NCI-H1092 (cell line): ENCODE data around the gene COL8A1.

ENCODE experiments used
- DNase-seq: peaks from one replicate; lab custom pipeline; 2025; lab: John Stamatoyannopoulos, UW

COL8A1 gene

GRCh38 chr3:99674086-99674789 lies 35.8 kb downstream of the COL8A1 start:
- no peak for DNase-seq

DNA sequence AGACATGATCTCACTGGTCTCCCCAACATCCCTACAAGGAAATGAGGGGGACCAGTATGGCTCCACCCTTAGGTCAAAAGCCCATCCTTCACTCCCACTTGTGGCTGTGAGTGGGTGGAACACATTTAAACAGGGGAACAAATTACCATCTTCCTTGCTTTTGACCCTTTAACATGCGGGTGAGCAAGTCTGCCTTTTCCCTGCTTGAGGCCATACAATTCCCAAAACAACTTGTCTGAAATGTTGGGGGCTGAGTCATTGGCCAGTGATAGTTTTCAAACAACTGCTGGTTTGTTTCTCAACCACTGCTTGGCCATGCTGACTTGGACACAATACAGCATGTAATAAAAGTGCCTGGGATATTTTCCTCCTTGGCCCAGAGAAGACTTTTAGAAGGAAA lies 39.6 kb downstream of the COL8A1 start:
- no peak for DNase-seq

- DNase-seq = no peak
Measured at GRCh38 chr3:99678896-99679295, 40.5 kb downstream of the COL8A1 start.

GRCh38 chr3:99681512-99681911 lies 43.1 kb downstream of the COL8A1 start:
- DNase-seq = no peak

DNA sequence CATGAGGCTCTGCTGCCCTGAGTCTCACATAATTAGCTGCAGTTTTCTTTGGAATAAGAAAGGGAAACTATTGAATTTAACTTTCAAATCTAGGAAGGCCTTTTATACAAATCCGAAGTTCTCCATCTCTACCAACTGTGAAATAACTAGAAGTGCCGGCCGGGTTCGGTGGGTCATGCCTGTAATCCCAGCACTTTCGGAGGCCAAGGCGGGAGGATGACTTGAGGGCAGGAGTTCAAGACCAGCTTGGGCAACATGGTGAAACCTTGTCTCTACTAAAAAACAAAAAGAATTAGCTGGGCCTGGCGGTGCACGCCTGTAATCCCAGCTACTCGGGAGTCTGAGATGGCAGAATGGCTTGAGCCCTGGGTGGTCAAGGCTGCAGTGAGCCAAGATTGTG lies 43.6 kb downstream of the COL8A1 start:
- DNase-seq = no peak

- DNase-seq = no peak
Measured at GRCh38 chr3:99683465-99683864, 45.1 kb downstream of the COL8A1 start.

- DNase-seq = no peak
Measured at GRCh38 chr3:99683876-99684275, 45.5 kb downstream of the COL8A1 start.

DNA sequence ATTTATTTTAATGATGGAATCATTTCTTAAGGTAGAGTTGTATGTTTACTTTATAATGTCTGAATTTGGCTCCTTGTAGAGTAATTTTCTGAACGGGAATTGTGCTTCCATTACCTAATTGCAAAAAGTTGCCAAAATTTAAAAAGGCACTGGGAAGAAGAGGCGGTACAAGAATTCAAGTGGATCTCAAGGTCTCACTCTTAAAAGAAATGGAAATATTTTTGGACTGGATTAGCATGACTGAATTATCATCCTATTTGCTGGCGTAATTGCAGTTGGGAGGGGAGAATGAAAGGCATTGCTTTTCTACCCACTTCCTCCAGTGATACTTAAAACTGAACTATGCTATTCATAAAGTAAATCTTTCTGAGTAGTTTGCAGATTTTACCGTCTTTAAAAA lies 46.2 kb downstream of the COL8A1 start:
- DNase-seq = no peak

- DNase-seq = no peak
Measured at GRCh38 chr3:99686469-99686868, 48.1 kb downstream of the COL8A1 start.

DNA sequence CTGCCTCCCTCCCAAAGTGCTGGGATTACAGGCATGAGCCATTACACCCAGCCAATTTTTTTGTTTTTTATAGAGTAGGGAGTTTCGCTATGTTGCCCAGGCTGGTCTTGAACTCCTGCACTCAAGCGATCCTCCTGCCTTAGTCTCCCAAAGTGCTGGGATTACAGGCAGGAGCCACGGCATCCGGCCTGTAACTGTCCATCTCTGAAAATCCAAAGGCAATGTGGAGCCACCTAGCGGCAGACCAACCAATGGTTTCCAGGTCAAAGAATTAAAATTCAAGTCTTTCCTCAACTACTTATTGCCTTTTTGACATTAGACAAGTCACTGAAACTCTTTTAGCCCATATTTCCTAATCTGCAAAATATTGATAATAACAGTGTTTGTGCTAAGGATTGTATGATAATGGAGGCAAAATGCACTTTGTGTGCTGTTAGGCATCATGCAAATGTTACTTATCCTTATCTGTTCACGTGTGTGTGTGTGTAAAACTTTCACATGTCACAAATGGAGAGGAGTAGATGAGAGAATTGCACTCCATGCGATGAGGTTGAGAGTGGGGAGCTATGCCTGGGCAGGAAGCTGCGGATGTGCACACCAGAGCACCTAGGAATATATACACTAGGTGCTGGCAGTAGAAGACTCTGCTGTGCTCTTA lies 48.7 kb downstream of the COL8A1 start:
- no peak for DNase-seq

DNA sequence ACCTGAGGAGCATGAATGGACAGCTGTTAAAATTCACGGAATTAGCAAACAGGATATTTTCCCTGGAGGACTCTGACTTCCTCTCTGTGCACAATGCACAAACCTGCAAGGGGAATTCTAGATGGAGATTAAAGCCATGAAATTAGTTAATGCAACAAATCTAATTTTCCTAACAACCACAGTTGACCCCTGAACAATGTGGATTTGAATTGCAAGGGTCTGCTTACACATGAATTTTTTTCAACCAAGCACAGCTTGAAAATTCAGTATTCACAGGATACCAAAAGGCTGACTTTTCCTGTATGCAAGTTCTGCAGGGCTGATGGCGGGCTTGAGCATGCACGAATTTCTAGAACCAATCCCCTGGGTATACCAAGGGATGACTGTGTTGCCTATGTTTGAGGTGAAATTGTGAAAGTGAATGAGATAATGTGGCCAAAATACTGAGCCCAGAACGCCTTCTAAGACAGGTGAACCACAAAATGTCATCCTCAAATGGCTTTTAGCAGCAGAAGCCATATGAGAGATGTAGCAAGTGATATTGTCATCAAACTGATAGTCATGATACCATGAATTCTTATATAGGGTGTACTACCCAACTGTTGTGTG lies 52.5 kb downstream of the COL8A1 start:
- DNase-seq = no peak

DNA sequence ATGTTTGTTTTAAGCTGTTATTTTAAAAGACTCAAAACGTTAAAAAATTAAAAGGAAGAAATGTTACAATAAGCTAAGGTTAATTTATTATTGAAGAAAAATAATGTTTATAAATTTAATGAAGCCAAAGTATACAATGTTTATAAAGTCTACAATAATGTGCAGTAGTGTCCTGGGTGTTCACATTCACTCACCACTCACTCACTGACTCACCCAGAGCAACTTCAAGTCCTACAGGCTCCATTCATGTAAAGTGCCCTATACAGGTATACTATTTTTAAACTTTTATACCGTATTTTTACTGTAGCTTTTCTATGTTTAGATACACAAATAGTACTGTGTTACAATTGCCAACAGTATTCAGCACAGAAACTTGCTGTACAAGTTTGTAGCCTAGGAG lies 55.2 kb downstream of the COL8A1 start:
- no peak for DNase-seq

DNA sequence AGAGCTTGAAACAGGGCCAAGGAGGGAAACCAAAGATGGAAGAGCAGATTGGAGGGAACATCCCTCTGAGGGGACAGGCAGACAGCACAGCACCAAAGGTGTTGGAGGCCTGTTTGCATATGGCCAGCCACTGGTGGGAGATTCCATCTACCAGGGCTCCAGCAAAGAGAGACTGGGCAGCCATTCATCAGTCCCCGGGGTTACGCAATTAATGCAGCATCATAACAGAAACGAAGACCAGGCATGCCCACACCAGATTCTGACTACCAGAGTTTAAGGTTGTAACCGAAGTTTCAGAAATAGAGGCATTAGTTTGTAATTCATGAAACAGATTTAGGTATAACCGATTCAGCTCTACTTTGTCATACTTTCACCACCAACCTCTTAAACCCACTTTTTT lies 58.1 kb downstream of the COL8A1 start:
- DNase-seq = no peak

DNA sequence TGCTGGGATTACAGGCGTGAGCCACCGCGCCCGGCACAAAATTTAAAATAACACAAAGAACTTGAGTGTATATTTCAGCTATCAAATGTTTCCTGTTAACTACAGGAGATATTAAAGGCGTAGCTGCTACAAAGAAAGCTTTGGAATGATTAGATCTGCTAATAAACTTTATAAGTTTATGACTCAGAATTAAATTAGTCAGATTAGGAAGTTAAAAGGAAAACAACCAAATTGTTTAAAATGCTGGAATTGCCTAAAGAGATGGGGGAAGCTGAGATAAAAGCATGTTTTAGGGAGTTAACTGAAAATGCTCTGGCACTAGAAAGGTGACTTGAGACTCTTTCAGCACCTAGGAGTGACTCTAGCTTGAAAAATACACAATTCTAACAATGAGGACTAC lies 58.9 kb downstream of the COL8A1 start:
- DNase-seq = no peak

DNA sequence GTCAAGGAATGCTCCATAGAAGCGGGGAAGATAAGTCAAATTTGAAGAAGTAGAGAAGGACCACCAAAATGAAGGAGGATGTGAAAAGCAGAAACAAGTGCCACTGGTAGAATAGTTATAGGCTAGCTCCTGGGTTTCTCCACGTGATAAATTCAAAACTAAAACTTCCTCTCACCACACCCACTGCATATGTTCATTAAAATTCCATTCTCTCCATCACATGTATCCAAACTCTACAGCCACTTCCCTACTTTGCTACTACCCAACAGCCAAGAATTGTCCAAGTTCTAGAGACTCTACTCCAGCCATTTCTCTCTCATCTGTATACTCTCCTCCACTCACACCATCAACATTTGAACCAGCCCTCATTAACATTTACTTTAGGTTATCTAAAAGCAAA lies 60.5 kb downstream of the COL8A1 start:
- no peak for DNase-seq

DNA sequence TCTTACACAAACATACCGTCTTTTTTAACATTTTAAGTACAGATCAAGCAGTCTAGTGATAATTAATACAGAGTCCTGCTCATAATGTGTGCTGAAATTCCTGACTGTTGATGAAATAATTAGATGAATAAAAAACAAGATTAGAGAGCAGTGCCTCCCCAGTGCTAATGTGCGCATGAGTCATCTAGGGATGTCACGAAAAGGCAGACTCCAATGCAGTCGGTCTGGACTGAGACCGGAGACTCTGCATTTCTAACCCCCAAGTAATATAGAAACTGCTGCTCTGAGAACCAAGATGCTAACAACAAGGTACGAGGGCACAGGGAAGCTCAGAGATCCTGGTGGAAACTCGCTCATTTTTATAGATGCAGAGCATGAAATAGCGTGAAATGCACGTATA lies 61.4 kb downstream of the COL8A1 start:
- no peak for DNase-seq

- DNase-seq = no peak
Measured at GRCh38 chr3:99700631-99701268, 62.4 kb downstream of the COL8A1 start.

- DNase-seq = no peak
Measured at GRCh38 chr3:99702953-99703943, 64.9 kb downstream of the COL8A1 start.

- no peak for DNase-seq
Measured at GRCh38 chr3:99704417-99704816, 66.0 kb downstream of the COL8A1 start.

DNA sequence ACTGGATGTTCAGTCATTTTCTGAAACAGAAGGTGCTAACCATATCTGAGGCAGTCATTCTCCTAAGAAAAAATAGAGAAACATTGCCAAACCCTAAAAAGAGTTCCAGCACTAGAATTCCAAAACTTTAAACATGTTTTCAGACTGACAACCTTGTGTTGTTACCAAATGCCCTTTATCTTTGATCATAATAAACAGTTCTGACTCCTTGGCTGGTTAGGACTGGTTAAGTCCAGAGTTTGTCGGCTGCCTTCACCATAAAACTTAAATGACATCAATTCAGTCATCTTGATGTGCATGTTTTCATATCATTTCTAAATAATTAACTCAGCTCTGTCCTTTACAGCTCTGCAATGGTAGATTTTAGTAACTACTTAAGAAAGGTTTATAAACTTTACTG lies 68.0 kb downstream of the COL8A1 start:
- no peak for DNase-seq

- no peak for DNase-seq
Measured at GRCh38 chr3:99708207-99708745, 69.9 kb downstream of the COL8A1 start.

- no peak for DNase-seq
Measured at GRCh38 chr3:99709686-99710085, 71.3 kb downstream of the COL8A1 start.
